Stimulated activated naive B cell treated with anti-CD40 and anti-IgM and Interleukin-4, amounts not matched to agents 10 μg/mL and 1 μg/mL and 100 μg/mL, for 72 hours (primary cell): ENCODE measurements around the gene FCGR2B.
"Not testable (repeated sequence)": the region's sequence is repeated elsewhere in the genome, so short reads cannot be mapped to it uniquely, and the experiment has no call there.

Source experiments
- ATAC-seq, 2 donors: fragments of 150-1000 bp; cut with Tn5 transposase; replicated peaks; 2 replicates each; pipeline ENCODE4 v1.10.0; 2021; ENCODE audit warnings: moderate library complexity in 1 of 2
- DNase-seq: peaks from one replicate; pipeline ENCODE4 v3.0.0; 2021
- H3K27ac Mint-ChIP-seq: one replicate; pipeline ENCODE4 v1.8.0; 2022; ENCODE audit warnings: mild to moderate bottlenecking, mixed read lengths
- H3K27me3 Mint-ChIP-seq, 2 donors: one replicate each; pipeline ENCODE4 v1.8.0; 2022; ENCODE audit warnings: mixed read lengths in 2 of 2
- H3K36me3 Mint-ChIP-seq, 2 donors: one replicate each; pipeline ENCODE4 v1.8.0; 2022; ENCODE audit warnings: mixed read lengths in 2 of 2, mild to moderate bottlenecking in 1 of 2
- H3K4me1 Mint-ChIP-seq, 2 donors: one replicate each; pipeline ENCODE4 v1.8.0; 2022; ENCODE audit warnings: mixed read lengths in 2 of 2, mild to moderate bottlenecking in 1 of 2
- H3K4me3 Mint-ChIP-seq, 2 donors: one replicate each; pipeline ENCODE4 v1.8.0; 2022; ENCODE audit warnings: mild to moderate bottlenecking in 2 of 2, mixed read lengths in 2 of 2, moderate library complexity in 1 of 2
- H3K9me3 Mint-ChIP-seq, 2 donors: one replicate each; pipeline ENCODE4 v1.8.0; 2022; ENCODE audit warnings: mixed read lengths in 2 of 2, mild to moderate bottlenecking in 1 of 2

FCGR2B gene

DNA sequence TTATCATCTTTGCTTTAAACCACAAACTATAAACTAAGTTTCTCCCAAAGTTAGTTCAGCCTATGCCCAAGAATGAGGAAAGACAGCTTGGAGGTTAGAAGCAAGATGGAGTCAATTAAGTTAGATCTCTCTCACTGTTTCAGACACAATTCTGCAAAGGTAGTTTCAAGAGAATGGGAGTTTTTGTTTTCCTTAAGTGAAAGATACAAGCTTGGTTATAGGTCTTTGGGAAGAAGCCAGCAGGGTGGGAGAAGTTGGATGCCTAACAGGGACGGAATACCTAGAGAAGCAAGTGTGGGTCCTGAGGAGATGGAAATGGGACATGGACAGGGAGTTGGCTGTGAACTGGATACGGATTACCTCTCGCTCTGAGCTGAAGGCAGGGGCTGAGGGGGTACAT is 26.0 kb upstream of the FCGR2B start:
- not testable (repeated sequence) for ATAC-seq, H3K27ac Mint-ChIP-seq, H3K27me3 Mint-ChIP-seq, H3K9me3 Mint-ChIP-seq, H3K4me1 Mint-ChIP-seq, H3K4me3 Mint-ChIP-seq, DNase-seq, H3K36me3 Mint-ChIP-seq

DNA sequence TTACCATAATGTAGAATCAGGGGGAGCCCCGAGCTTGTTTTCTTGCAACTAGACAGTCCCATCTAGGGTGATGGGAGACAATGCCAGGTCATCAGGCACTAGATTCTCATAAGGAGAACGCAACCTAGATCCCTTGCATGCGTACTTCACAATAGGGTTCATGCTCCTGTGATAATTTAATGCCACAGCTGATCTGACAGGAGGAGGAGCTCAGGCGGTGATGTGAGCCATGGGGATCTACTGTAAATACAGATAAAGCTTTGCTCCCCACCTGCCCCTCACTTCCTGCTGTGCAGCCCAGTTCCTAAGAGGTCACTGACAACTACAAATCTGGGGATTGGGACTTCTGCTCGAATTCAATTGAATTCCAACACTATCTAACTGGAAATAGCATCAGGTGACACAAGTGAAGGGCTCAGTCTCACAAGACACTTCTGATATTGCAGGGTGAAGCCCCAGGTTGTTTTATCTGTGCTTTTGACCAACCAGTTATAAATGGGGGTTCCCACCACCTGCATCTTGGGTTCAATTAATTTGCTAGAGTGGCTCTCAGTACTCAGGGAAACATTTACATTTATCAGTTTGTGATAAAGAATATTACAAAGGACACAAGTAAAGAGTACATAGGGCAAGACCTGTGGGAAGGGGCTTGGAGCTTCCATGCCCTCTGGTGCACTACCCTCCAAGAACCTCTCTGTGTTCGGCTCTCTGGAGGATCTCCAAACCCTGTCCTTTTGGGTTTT is 24.5 kb upstream of the FCGR2B start:
- H3K27ac Mint-ChIP-seq, H3K9me3 Mint-ChIP-seq, H3K27me3 Mint-ChIP-seq, ATAC-seq, H3K4me3 Mint-ChIP-seq, H3K36me3 Mint-ChIP-seq, DNase-seq, H3K4me1 Mint-ChIP-seq: not testable (repeated sequence)

DNA sequence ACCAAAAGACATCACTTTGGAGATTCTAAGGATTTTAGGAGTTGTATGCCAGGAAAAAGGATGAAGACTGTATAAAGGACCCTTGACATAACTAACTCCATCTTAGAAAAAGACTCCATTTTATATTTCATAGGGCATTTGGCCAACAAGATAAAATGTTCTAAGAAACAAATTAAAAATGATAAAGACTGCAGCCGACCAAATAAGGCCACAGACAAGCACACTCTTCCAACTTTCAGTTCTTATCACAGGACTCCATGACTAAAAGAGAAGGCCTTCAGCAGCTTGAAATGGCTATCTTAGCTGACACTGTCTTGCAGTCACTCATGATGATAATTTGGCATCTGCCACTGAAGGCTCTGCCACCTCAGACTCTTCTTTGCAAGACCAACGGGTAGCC is 23.7 kb upstream of the FCGR2B start:
- H3K9me3 Mint-ChIP-seq, DNase-seq, H3K27ac Mint-ChIP-seq, H3K4me3 Mint-ChIP-seq, ATAC-seq, H3K27me3 Mint-ChIP-seq, H3K36me3 Mint-ChIP-seq, H3K4me1 Mint-ChIP-seq: not testable (repeated sequence)

DNA sequence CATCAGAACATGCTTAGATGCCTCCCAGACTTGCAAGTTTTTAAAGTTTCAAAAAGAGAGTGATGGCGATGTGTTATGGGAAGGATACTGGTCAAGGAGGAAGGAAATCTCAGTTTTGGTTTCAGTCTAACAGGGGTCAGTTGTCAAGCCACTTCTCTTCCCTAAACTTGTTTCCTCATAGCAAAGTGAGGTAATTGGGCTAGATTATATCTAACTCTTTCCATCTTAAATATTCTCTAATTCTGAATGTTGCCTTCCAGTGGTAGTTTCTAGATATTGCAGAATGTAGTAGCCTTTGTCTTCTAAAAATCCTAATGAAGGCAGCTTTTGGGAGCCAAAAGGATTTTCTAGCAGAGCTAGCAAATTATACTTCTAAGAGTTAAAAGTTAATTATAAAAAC is 20.2 kb upstream of the FCGR2B start:
- not testable (repeated sequence) for DNase-seq, H3K4me3 Mint-ChIP-seq, H3K27ac Mint-ChIP-seq, H3K27me3 Mint-ChIP-seq, H3K9me3 Mint-ChIP-seq, H3K4me1 Mint-ChIP-seq, H3K36me3 Mint-ChIP-seq
- peak; percentile 50 to 64 for ATAC-seq

DNA sequence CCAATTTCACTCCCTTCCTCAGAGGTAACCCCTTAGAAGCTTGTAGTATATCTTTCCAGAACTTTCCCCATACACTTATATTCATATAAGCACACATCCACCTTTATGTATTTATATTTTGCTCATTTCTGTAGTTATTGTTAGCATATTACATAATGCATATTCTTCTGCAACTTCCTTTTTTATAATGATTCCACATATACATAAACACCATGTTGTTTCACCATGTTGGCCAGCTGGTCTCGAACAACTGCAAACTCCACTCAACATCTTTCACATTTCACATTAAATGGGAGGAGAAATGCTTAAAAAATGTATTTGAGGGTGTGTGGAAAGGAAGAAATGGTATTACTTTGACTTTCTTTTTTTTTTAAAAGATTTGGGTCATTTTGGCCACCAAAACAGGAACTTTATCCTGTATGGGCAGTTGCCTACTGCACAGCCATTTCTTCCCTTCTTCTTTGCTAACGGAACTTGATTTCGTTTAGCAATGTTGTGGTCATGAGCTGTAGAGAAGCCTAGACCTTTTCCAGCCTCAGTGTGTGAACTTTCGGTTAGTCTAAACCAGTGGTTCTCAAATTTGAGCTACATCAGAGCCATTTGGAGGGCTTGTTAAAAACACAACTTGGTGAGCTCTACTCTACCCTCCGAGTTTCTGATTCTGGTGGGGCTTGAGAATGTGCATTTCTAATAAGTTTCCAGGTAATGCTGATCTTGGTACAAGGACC is 19.3 kb upstream of the FCGR2B start:
- not testable (repeated sequence) for H3K9me3 Mint-ChIP-seq, H3K4me3 Mint-ChIP-seq, H3K36me3 Mint-ChIP-seq, DNase-seq, H3K27ac Mint-ChIP-seq, ATAC-seq, H3K27me3 Mint-ChIP-seq
- peaks cover 9 to 11% of the 10 kb centered on the region in 2 donors for H3K4me1 Mint-ChIP-seq

DNA sequence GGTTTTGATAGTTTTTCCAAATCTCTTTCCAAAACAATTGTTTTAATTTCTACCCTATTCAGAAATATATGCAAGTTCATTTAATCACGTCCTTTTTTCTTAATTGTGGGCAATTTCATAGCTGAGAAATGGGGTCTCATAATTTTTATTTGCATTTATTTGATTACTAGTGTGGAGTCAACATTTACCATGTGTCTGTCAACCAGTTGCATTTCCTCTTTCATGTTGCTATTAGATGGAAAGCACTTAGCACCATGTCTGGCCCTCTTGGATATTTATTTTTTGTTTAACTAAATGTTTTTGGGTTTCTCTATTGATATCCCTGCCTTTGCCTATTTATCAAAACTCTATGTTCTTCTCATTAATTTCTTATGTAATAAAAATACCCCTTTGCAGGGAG is 18.1 kb upstream of the FCGR2B start:
- ATAC-seq, H3K36me3 Mint-ChIP-seq, H3K27ac Mint-ChIP-seq, H3K9me3 Mint-ChIP-seq, DNase-seq, H3K4me3 Mint-ChIP-seq, H3K27me3 Mint-ChIP-seq: not testable (repeated sequence)
- peaks cover 9 to 11% of the 10 kb centered on the region in 2 donors for H3K4me1 Mint-ChIP-seq

DNA sequence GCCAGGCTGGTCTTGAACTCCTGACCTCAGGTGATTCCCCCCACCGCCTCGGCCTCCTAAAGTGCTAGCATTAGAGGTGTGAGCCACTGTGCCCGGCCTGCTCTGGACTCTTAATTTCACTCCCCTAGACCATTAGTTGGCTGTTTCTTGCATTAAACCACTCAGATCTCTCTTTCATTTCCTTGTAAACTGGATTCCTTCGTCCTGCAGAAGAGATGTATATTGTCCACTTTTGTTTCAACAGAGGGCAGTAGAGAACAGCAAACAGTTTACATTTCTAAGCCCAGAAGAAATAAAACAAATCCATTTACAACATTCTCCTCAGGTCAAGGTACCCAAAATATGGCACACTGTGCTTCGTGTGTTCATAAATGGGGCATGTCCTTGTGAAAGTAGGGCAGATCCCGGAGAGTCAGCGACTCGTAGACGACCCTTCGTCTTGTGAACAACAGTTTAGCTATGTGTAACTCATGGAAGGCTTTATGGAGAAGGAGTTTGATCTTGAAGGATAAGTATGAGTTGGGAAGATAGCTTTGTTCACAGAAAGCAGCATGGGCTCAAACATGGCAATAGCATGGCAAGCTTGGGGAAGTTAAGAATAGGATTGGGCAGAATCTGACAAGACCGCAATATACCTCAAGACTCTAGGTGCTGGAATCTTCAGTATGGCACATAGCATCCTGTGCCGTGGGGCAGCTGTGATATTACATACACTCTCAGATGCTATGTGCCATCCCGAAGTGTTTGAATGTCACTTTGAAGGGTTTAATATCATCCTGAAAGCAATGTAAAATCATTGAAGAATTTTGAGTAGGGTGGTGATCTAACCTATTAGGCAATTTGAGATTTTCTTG is 15.2 kb upstream of the FCGR2B start:
- not testable (repeated sequence) for H3K36me3 Mint-ChIP-seq, H3K9me3 Mint-ChIP-seq, H3K27me3 Mint-ChIP-seq, H3K4me3 Mint-ChIP-seq, DNase-seq, H3K27ac Mint-ChIP-seq
- peak; percentile 60 to 83 for ATAC-seq
- peaks cover 6 to 11% of the 10 kb centered on the region in 2 donors for H3K4me1 Mint-ChIP-seq

DNA sequence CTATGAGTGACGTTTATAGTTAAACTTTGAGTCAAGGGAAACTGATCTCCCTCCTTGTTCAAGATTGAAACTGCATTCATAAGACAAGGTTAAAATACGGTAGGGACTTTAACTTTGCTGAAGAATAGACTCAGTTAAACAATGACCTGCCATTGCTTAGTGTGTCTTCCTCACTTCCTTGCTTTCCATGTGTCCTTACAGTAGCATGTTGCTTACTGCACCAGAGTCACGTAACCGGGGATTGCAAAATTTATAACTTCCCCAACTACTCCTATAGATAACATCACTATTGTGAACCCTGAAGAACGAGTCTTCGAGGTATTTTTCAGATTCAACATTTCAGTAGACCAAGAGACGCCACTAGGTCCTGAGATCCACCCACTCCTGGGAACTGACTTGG is 9.4 kb upstream of the FCGR2B start:
- not testable (repeated sequence) for H3K27me3 Mint-ChIP-seq, DNase-seq, H3K4me1 Mint-ChIP-seq, H3K9me3 Mint-ChIP-seq, ATAC-seq, H3K27ac Mint-ChIP-seq, H3K4me3 Mint-ChIP-seq, H3K36me3 Mint-ChIP-seq

DNA sequence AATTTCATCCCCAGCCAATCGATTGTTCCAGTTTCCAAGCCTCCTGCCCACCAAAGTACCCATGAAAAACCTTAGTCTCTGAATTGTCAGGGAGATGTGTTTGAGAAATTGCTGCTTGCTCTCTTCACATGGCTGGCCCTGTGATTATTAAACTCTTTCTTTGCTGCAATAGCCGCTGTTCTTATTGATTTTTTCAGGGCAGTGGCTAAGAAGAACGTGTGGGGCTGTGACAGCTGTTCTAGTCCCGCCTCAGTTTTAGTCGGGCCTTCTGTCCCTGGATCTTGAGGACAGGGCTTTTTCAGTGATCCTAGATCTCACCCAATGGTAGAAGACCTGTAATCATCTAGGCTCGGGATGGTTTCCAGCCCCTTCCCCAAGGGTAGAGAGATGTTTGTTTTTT is 9.0 kb upstream of the FCGR2B start:
- ATAC-seq, H3K4me3 Mint-ChIP-seq, H3K27ac Mint-ChIP-seq, DNase-seq, H3K4me1 Mint-ChIP-seq, H3K27me3 Mint-ChIP-seq, H3K9me3 Mint-ChIP-seq, H3K36me3 Mint-ChIP-seq: not testable (repeated sequence)

DNA sequence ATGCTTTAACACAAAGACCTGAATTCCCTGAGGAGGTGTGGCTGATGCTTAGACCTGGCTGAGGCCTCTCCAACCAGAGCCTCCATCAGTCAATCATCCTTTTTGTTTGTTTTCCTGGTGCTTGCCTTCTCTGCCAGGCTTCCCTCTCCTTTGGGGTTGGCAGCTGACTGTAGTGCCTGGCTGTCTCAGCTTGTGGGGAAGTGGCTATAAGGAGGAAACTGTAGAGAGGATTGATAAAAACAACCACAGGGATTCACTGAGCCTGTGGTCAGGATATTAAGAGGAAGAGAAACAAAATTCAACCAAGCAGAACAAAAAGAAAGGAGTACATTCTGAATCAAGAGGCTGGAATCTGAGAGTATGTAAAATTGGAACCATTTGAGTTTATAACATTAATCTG is 4.4 kb upstream of the FCGR2B start:
- peak; percentile 62 to 71 for ATAC-seq
- not testable (repeated sequence) for DNase-seq, H3K9me3 Mint-ChIP-seq, H3K27me3 Mint-ChIP-seq, H3K4me1 Mint-ChIP-seq, H3K27ac Mint-ChIP-seq, H3K36me3 Mint-ChIP-seq, H3K4me3 Mint-ChIP-seq

DNA sequence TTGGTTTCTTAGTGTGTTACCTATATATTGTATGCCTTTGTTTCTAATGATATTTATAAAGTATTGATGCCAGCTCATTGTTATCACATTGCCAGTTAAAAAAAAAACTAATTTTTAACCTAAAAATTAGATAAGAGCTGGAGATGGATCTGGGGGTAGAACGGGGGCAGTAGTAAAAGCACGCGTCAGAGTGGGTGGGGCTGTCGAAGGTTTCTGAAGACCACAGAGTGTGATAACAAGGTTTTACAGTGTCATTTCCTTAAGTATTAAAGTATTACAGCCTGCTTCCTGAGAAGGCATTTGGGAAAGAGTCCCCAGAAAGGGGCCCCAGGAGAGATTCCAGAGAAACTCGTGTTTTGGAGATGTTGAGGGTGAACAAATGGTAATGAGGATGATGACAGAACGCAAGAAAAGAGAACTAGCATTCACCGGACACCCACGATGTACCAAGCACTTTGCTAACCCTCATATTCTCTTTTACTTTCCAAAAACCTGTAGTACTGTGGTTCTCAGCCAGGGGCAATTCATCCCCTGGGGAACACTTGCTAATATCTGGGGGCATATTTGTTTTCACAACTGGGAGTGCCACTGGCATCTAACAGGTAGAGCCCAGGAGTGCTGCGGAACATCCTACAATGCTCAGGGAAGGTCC is 1.2 kb upstream of the FCGR2B start:
- ATAC-seq, result peak; percentile 55
- not testable (repeated sequence) for H3K4me3 Mint-ChIP-seq, H3K9me3 Mint-ChIP-seq, H3K27ac Mint-ChIP-seq, H3K36me3 Mint-ChIP-seq, DNase-seq, H3K27me3 Mint-ChIP-seq, H3K4me1 Mint-ChIP-seq

DNA sequence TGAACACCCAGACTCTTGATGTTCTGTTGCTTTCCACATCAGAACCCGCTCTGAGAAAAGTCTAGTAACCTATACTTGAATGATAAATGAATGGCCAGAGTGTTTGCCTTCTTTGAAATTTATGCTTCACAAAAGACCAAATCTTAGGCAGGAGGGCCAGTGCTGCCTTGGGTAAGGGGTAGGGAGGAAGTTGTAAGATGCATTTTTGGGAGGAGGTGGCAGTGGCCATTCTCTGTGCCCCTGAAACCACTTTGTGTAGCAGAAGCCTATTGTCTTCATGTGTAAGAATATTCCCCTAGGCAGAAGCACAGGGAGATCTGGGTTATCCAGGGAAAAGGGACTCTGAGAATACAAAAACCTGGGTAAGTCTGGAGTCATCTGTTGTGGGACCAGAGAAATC is 626 bp downstream of the FCGR2B start:
- H3K36me3 Mint-ChIP-seq, H3K4me3 Mint-ChIP-seq, H3K27me3 Mint-ChIP-seq, H3K4me1 Mint-ChIP-seq, DNase-seq, H3K27ac Mint-ChIP-seq, H3K9me3 Mint-ChIP-seq: not testable (repeated sequence)
- ATAC-seq, result peak in 1 of 2 donors; percentile 31

DNA sequence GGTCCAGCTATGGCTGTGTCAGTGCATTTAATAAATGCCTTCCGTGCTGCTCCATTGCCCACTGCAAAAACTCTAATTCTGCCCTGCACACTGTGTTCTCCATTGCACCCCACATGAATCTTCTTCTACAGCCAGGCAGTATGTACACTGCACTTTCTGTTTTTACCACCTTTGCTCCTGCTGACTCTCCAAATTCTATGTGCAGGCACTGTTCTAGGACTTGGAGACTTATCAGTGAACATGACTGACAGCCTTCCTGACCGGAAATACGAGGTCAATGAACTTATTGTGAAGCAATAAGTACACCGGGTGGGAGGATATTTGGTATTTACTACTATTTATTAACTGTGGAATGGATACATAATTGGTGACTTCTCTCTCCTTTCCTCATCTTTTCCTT is 1.7 kb downstream of the FCGR2B start:
- H3K4me3 Mint-ChIP-seq, H3K27ac Mint-ChIP-seq, ATAC-seq, H3K9me3 Mint-ChIP-seq, H3K4me1 Mint-ChIP-seq, H3K27me3 Mint-ChIP-seq, DNase-seq, H3K36me3 Mint-ChIP-seq: not testable (repeated sequence)
